Lung microvascular endothelial cell (primary cell): ENCODE measurements around the gene BPIFA3. TPM values are rescaled to one million over a fixed set of nuclear protein-coding genes. Genes with fewer than 3 reads are reported as not detected.
A peak's percentile ranks its signal among the peaks of the same experiment; 100 is the strongest.
"Not testable (repeated sequence)": the region's sequence is repeated elsewhere in the genome, so short reads cannot be mapped to it uniquely, and the experiment has no call there.

ENCODE experiments used
- DNase-seq, 2 donors: peaks; one replicate each; pipeline versions ENCODE4 v3.0.0 to v3.0.0-alpha.2; 2010; ENCODE audit warnings: low read depth in 2 of 2
- total RNA-seq: library from RNA; depleted of rRNA; stranded (reverse); fragments of >200 nt; gene quantifications from 2 replicates; pipeline ENCODE4 v1.2.1, GENCODE V29; 2014

BPIFA3 gene
- not detected in 2 replicates for total RNA-seq

DNA sequence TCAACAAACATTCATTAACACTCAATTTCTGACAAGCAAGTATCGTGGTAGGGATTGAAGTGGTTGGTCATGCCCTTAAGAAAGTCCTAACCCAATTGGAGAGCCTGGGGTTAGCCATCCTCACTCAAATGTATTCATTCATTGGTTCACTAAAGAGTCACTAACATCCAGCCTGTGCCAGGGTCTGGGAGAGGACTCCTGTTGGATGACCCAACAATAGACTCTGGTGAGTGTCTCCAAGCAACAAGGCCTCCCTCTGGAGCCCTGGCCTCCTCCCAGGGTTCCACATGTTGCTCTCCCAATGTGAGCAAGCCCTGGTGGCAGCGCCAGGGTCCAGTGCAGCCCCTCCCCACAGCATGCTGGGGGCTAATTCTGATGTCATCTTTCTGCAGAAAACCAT, at the start of gene BPIFA3:
BPIFA3 (plus strand) TSS at position 301 of the 400 bp plus-strand sequence. CDS start 185 bp downstream, outside the sequence.
- no peak for DNase-seq

DNA sequence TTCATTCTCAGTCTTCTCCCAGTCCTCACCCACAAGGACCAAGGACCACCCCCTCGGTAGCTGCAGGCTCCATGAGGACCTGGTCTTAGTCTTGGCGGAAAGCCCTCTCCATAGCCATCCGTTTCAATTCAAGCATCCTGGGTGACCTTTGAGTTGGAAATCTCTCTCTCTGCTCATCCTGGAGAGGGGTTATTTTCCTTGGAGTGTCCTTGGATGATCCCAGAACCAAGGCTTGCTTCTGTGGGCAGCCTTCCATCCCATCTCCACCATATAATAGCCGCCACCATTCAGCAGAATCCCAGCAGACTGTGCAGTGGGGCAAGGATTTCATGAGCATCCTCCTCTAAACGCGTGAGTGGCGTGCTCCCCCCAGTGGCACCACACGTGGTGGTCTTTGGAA, 49.3 kb upstream of the BPIFA3 start, which contains the start of gene BPIFA2:
BPIFA2 (plus strand) TSS at position 301 of the 400 bp plus-strand sequence. CDS start 987 bp downstream, outside the sequence.
- DNase-seq, result no peak

DNA sequence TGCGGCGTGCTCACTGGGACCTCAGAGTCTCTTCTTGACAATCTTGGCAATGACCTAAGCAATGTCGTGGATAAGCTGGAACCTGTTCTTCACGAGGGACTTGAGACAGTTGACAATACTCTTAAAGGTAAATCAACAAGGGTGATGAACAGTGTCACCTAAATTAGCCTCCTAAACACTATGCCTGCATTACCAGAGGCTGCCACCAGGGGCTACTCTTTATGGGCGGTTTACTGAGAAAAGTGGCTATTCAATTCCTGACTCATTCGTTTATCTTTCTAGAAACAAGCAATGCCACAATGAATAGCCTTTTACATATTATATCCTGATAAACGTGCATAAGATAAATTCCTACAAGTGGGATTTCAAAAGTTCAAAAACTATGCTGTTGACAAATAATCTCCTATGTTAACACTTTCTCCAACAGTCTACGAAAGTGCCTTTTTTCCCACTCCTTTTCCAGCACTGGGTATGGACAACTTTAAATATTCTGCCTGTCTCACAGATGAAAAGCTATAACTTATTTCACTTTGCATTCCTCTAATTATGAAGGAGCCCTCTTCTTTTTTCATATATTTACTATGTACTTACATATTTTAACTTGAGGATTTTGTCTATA, 47.9 kb upstream of the BPIFA3 start:
- no peak for DNase-seq

DNA sequence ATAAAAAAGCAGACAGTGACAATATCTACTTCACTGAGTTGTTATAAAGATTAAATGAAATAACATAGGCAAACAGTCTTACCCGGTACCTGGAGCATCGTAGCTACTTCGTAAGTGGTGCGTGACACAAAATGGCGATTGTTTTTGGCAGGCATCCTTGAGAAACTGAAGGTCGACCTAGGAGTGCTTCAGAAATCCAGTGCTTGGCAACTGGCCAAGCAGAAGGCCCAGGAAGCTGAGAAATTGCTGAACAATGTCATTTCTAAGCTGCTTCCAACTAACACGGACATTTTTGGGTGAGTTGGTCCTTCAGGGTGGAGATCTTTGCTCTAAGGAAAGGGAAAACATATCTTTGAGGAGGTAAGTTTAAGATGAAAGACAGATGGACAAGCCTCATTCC, 44.4 kb upstream of the BPIFA3 start:
- DNase-seq, result no peak

DNA sequence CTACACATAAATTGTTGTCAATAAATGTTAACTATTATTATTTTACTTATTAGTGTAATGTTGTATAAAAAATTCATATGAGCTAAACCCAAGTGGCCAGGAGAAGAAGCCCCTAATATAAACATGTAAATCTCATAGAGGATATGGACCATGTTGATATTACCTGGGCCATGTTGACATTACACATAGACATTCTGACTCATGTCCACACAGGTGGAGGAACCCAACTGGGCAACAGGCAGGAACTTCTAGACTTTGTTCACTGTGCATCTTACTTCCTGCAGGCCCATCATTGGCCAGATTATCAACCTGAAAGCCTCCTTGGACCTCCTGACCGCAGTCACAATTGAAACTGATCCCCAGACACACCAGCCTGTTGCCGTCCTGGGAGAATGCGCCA, 42.0 kb upstream of the BPIFA3 start:
- DNase-seq, result no peak

DNA sequence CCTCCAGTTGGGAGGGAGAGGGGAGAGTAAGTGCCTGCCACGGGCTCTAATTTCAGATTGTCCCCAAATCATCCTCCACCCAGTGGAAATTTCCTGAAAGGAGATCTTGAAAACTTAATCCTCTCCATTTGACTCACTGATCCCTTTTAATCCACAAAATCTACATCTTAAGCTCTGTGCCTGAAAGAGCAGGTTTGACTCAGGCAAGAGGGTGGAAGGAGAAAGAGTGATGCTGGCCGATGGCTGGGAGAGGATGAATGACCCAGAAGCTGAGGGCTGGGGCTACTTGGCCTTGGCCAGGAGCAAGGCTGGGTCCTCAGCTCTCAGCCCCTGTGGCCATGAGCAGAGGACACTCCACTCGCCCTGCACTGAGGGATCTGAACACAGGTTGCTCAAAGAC, 41.1 kb upstream of the BPIFA3 start:
- DNase-seq, result no peak

DNA sequence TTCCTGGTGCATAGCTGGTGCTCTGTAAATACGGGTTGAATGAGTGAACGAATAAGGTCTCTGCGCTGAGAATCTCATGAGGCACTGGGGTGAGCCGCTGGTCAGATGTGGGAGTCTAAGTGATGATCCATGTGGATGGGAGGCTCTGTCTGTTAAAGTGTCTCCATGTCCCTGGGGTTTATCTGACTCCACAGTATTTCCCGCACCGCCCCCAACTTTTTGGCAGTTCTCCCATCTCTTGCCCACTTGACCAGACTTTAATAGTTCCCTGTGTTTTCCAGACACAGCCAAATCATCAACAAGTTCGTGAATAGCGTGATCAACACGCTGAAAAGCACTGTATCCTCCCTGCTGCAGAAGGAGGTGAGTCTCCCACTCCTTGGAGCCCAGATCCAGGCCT, 39.3 kb upstream of the BPIFA3 start:
- no peak for DNase-seq

DNA sequence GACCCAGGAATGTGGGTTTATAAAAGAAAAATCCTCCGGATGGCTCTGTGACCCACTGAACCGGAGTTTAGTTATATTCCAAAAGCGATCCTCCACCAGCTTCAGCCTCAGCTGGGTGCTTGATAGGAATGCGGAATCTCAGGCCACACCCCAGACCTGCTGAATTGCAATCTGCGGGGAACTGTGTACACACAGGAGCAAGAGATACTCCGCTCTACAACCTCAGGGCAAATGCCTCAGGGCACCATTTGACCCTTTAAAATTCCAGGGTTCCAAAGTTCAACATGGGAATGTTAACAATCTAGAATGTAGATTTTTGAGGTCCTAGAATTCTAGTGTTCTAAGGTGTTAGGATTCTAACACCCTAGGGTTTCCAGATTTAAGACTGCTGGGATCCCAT, 38.4 kb upstream of the BPIFA3 start:
- DNase-seq, result no peak

DNA sequence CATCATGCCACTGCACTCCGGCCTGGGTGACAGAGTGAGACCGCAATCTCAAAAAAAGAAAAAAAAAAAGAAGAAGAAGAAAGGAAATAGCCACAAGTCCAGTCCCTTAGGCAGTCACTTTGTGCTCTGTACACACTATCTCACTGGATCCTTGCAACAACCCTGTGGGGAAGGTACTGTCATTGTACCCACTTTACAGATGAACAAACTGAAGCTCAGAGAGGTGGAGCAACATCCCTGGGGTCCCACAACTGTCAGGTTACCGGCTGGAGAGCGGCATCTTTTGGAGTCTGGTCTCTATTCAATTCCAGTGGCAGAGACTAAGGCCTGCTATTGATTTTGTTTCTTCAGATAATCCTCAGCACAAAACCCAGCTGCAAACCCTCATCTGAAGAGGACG, 37.0 kb upstream of the BPIFA3 start:
- no peak for DNase-seq

DNA sequence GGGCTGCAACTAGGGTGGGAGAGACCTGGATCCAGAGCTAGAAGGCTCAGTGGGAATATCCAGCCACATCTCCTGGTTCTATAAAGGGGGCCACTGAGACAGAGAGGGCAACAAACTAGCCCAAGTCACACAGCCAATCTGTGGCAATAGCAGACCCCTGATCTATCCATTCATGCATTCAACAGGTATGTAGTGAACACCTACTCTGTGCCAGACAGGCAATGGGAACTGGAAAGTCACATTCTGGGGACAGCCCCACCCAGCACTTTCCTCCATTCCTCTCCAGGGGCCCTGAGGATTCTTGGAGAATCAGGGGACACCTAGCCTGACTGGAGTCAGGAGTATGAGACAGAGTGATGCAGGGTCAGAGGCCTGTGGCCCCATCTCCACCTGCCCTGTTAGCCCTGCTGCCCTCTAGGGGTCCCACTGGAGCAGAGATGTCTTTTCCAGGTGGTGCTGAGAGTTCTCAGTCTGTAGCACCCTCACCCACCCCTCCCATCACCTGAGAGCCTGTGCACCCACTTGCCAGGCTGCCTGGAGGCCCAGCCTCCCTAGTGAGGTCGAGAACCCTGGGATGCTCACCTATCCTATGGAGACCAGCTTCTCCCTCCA, 35.6 kb upstream of the BPIFA3 start:
- DNase-seq, result no peak

DNA sequence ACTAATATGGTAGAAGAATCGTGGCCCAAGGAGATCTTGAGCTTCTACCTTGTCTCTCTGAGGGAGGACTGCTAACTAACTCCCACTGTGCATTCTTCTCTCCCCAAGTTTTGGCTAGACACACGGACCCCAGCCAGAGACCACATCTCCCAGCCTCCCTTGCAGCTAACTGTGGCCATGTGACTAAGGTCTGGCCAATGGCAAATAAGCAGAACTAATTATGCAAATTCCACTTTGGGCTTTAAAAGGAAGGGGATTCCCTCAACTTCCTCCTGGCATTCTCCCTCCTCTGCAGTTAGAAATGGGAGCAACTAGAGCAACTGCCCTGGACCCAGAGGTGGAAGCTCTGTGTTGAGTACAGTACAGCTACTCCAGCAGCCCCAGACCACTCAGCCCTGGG, 33.8 kb upstream of the BPIFA3 start:
- DNase-seq, result no peak

DNA sequence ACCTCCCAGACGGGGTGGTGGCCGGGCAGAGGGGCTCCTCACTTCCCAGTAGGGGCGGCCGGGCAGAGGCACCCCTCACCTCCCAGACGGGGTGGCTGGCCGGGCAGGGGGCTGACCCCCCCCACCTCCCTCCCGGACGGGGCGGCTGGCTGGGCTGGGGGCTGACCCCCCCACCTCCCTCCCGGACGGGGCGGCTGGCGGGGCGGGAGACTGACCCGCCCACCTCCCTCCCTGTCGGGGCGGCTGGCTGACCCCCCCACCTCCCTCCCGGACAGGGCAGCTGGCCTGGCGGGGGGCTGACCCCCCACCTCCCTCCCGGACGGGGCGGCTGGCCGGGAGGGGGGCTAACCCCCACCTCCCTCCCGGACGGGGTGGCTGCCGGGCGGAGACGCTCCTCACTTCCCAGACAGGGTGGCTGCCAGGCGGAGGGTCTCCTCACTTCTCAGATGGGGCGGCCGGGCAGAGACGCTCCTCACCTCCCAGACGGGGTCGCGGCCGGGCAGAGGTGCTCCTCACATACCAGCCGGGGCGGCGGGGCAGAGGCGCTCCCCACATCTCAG, 32.0 kb upstream of the BPIFA3 start:
- DNase-seq, result not testable (repeated sequence)

DNA sequence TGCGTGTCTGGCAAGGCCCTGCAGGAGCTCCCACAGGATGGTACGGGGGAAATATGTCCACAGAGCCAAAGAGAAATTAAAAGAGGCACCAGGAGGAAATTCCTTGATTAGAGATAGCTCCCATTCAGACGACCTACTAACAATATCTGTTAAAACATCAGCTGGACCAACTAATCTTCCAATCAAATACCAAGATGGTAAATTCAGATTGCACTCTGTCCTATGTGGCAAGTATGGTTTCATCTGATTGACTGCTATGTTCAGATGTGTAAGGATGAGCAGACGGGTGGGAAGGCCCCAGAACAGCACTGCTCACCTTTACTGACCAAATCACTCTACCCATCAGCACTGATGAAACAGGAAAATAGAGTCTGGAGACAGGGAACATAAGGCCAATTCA, 29.7 kb upstream of the BPIFA3 start:
- DNase-seq, result no peak

DNA sequence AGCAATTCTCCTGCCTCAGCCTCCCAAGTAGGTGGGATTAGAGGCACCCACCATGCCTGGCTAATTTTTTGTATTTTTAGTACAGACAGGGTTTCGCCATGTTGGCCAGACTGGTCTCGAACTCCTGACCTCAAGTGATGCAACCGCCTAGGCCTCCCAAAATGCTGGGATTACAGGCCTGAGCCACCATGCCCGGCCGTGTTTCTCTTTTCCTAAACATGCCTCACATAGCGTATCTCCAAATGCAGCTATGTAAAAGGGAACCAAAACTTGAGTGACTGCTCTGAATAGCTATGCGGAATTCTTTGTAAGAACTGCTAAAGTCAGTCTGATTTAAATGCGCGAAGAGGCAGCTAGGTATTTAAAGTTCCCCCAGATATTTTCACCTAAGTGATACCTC, 28.7 kb upstream of the BPIFA3 start:
- DNase-seq, result no peak

DNA sequence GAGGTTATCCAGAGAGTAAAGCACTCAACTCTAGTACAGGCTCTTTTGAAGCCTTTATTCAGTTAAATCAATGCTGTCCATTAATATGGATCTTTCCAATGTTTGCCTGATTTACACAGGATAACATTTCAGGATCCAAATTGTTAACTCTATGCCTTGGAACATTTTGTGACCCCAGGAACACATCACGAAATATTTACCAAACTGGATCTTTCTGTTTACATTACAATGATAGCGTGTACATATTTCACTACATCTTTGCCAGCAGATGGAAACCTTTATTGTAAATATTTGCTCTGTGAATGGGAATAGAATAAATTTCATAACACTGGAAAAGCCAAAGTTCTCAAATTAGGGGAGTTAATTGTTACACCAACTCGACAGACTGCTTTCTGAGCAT, 25.7 kb upstream of the BPIFA3 start:
- DNase-seq, result no peak

DNA sequence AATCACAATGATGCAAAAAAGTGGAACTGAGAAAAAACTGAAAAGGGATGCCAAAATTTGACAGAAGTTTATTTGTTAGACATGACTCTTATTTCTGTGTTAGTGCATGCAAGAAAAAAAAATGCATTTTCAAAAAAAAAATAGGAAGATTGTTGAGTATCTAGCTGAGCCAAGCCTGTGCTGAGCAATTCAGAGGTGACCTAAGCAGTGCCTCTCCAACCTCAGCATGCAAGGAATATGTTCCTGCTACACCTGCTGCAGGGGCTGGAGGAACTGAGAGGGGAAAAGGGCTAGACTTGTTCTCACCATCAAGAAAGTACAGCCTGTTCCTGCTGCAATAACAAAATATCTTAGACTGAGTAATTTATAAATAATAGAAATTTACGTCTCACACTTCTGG, 25.2 kb upstream of the BPIFA3 start:
- DNase-seq, result no peak

DNA sequence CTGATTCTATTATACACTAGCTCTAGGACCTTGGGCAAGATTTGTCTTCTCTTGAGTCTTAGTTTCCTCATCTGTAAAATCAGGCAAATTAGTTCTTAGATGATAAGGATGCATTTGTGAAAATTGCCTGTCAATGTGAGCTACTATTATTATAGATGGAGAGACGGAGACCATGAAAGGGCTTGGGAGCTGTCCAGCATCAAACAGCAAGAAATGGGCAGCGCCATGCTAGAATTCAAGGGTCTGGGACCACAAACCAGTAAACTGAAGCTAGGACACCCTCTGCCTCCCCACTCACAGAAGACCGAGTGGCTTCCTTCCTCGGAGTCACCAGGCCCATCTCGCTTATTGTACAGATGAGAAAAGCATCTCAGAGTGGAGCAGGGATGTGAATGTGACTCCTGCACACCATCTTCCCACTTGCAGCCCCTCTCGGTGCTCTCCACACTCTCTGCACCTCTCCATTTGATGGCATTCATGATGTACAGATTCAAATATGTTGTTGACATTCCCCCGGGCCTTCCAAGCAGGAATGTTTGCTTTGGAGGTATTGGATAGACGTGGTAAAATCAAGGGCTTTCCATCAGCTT, 24.1 kb upstream of the BPIFA3 start:
- DNase-seq, result no peak

DNA sequence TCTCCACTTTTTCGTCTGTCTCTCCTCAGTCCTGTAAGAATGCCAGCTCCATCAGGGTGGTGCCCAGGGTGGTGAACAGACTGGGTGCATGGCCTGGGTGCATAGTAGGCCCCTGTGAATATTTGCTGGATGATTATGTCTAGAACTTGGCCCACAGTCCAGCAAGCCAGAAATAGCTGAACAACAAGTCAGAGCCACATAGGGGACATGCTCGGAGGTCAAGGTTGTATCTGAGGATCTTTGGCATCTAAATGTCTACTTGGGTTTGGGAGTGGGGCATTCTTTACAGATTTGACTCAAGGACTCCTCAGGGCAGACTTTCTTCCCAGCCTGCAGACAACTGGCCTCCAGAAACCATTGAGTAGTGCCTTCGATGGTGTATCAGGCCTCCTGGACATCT, 18.1 kb upstream of the BPIFA3 start:
- no peak for DNase-seq

DNA sequence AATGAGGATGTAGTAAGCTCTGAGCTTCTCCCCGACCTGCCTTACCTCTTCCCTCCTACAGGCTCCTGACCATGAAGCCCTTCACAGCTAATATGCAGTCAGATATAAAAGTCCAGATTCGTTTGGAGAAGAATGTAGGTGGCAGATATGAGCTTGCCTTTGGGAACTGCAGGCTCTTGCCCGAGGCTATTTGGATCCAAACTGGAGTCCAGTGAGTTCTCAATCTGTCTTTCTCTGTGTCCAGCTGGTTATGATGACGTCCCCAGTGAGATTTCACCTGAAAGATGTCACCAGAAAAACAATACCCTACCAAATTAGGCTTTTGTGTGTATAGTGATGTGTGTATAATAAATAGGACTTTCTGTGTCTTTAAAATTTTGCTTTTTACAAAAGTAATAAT, 14.7 kb upstream of the BPIFA3 start:
- DNase-seq, result no peak

DNA sequence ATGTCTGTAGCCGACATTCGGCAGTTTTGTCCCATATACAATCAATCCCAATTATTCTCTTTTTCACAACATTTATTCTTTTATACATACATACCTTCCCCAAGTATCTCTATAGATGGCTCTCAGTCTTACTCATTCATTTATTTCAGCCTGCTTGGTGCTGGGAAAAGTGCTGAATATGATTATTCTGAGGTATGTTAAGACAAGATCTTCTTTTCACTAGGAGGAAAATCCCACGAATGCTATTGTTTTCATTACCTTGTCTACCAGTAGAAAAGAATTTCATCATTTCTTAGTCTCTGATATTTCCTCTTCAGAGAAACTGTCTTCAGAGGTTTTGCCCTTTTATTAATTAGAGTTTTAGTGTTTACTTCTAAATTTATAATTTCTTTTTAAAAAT, 13.7 kb upstream of the BPIFA3 start:
- no peak for DNase-seq

DNA sequence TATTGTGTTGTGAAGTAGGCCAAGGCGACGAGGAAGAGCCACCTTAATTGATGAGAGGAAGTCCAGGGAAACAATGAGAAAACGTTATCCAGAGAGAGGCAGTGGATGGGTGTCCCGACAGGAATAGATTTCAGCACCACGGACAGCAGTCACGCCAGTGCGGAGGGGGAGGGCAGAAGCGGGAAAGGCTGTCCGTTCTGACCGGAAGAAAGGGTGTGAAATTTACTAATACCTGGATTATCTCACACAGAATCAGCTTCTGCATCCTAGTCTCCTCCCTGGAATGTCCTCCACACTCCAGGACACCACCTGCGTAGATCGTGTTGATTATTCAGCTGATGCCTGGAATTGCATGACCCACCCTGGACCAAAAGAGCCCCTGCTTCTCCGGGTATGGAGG, 7.4 kb upstream of the BPIFA3 start:
- DNase-seq, result peak; percentile 67 to 79

DNA sequence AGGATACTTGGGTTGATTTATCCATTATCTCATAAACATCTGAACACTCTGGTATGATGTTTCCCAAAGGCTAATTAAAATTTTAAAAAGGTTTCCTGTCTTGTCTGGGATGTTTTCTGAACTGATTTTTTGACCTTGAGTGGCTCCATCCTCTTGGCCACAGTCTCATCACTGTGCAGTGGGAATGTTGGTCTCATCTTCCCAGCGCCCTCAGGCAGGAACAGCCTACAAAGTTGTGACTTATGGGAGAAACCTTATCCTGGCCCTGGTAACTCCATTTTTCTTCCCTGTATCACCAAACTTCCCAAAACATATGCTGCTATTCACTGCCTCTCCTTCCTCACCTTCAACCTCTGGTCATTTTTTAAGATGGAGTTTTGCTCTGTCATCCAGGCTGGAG, 6.8 kb upstream of the BPIFA3 start:
- DNase-seq, result no peak
